ENCODE results near the gene ANO1.

Gene ANO1

DNA sequence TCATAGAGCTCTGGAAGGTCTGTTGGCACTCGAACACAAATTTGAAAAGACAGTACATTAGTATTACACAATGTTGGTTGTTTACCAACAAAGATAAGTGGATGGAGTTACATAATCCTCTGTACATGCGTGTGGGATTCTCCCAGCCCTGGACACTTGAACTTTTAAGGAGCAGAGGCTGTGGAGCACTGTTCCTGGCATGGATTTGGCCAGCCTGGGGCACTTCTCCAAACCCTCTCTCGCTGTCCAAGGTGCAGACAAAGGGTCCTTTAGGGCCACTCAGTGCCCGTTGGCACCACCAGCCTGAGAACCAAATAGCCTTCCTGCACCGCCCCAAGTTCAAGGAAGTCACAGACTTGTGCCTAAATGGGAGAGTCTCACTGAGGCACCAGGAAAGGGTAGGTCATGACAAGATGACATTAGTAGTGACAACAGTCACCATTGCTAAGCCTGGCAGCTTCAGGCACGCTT is 1.6 kb upstream of the ANO1 start:
- ATAC-seq = no peak
- TF ChIP-seq ISL1 (CRISPR knock-in tag; IDR thresholded peaks at IDR 0.05) (no peak), ZC3H10 (CRISPR knock-in tag; IDR thresholded peaks at IDR 0.05) (no peak), OSR1 (CRISPR knock-in tag; IDR thresholded peaks at IDR 0.05) (no peak), ZNF70 (CRISPR knock-in tag; IDR thresholded peaks at IDR 0.05) (no peak), TOX (CRISPR knock-in tag; IDR thresholded peaks at IDR 0.05; ENCODE audit: borderline replicate concordance) (no peak), TSHZ2 (CRISPR knock-in tag; IDR thresholded peaks at IDR 0.05) (no peak), PPARA (CRISPR knock-in tag; IDR thresholded peaks at IDR 0.05; ENCODE audit: borderline replicate concordance) (no peak), TCF4 (CRISPR knock-in tag; IDR thresholded peaks at IDR 0.05; ENCODE audit: borderline replicate concordance) (no peak), ZNF8 (CRISPR knock-in tag; IDR thresholded peaks at IDR 0.05) (no peak)
- TF ChIP-seq, protein P1, sequence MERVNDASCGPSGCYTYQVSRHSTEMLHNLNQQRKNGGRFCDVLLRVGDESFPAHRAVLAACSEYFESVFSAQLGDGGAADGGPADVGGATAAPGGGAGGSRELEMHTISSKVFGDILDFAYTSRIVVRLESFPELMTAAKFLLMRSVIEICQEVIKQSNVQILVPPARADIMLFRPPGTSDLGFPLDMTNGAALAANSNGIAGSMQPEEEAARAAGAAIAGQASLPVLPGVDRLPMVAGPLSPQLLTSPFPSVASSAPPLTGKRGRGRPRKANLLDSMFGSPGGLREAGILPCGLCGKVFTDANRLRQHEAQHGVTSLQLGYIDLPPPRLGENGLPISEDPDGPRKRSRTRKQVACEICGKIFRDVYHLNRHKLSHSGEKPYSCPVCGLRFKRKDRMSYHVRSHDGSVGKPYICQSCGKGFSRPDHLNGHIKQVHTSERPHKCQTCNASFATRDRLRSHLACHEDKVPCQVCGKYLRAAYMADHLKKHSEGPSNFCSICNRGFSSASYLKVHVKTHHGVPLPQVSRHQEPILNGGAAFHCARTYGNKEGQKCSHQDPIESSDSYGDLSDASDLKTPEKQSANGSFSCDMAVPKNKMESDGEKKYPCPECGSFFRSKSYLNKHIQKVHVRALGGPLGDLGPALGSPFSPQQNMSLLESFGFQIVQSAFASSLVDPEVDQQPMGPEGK (CRISPR knock-in tag; IDR thresholded peaks at IDR 0.05; ENCODE audit: borderline replicate concordance) = no peak

- TF ChIP-seq TOX (CRISPR knock-in tag; IDR thresholded peaks at IDR 0.05; ENCODE audit: borderline replicate concordance) = no peak
- TF ChIP-seq, protein P2, sequence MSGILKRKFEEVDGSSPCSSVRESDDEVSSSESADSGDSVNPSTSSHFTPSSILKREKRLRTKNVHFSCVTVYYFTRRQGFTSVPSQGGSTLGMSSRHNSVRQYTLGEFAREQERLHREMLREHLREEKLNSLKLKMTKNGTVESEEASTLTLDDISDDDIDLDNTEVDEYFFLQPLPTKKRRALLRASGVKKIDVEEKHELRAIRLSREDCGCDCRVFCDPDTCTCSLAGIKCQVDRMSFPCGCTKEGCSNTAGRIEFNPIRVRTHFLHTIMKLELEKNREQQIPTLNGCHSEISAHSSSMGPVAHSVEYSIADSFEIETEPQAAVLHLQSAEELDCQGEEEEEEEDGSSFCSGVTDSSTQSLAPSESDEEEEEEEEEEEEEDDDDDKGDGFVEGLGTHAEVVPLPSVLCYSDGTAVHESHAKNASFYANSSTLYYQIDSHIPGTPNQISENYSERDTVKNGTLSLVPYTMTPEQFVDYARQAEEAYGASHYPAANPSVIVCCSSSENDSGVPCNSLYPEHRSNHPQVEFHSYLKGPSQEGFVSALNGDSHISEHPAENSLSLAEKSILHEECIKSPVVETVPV (CRISPR knock-in tag; IDR thresholded peaks at IDR 0.05) = no peak
- TF ChIP-seq ESRRG (CRISPR knock-in tag; IDR thresholded peaks at IDR 0.05) = no peak
- TF ChIP-seq ZNF8 (CRISPR knock-in tag; IDR thresholded peaks at IDR 0.05) = no peak
- no peak for TF ChIP-seq CSDC2 (CRISPR knock-in tag; IDR thresholded peaks at IDR 0.05)
- TF ChIP-seq TCF4 (CRISPR knock-in tag; IDR thresholded peaks at IDR 0.05; ENCODE audit: borderline replicate concordance) = no peak
- no peak for TF ChIP-seq SNAI2 (CRISPR knock-in tag; IDR thresholded peaks at IDR 0.05)
- TF ChIP-seq ARNTL (CRISPR knock-in tag; IDR thresholded peaks at IDR 0.05; ENCODE audit: borderline replicate concordance, low read depth) = no peak
Observed at GRCh38 chr11:70077411-70078094, 564 bp upstream of the ANO1 start.

DNA sequence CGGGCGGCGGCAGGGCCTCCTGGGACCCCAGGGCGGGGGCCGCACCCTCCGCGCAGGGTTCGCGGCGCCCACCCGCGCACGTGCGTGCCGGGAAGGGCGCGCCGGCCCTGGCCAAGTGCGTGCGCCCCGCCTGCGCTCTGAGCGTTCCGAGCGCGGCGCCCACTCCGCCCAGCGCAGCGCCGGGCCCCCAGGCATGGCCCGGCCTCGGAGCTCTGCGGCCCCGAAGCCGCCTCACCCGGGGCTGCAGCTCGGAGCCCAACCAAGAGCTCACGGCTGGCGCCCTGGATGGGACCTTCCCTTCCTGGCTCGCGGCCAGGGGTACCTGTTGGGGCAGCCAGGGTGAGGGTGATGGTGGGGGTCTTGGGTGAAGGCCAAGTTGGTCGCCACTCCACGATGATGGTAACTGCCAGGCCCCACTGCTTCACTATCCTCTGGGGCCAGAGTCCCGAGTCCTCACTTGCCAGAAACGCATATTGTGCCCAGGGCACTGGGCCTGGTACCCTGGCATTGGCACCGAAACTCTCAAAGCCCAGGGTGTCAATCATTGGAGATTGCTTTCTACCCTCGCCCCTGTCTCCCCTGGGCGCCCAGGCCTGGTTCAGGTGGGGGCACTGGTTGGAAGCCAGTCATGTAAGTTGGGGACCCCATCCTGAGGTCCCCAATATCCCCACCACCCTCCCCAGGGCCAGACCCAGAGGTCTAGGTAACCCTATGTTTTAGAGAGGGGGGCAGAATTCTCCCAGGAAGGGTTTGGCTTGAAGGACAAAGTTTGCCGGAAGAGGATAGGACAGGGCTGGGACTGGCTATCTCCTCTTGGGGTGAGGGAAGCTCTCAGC is 882 bp downstream of the ANO1 start:
- ATAC-seq = no peak
- TF ChIP-seq CREB5 (CRISPR knock-in tag; IDR thresholded peaks at IDR 0.05; ENCODE audit: low read depth) = no peak
- TF ChIP-seq TOX (CRISPR knock-in tag; IDR thresholded peaks at IDR 0.05; ENCODE audit: borderline replicate concordance) = no peak
- TF ChIP-seq TCF4 (CRISPR knock-in tag; IDR thresholded peaks at IDR 0.05; ENCODE audit: borderline replicate concordance) = no peak
- no peak for TF ChIP-seq OSR1 (CRISPR knock-in tag; IDR thresholded peaks at IDR 0.05)
- TF ChIP-seq, protein P1 (CRISPR knock-in tag; IDR thresholded peaks at IDR 0.05; ENCODE audit: borderline replicate concordance) = no peak
- no peak for TF ChIP-seq BACH2 (CRISPR knock-in tag; IDR thresholded peaks at IDR 0.05; ENCODE audit: borderline replicate concordance)
- no peak for TF ChIP-seq ZNF565 (CRISPR knock-in tag; conservative IDR thresholded peaks at IDR 0.05; ENCODE audit: low read depth)
- no peak for TF ChIP-seq ZC3H10 (CRISPR knock-in tag; IDR thresholded peaks at IDR 0.05)
- TF ChIP-seq ZFP3 (CRISPR knock-in tag; IDR thresholded peaks at IDR 0.05) = no peak
- no peak for TF ChIP-seq ARNTL (CRISPR knock-in tag; IDR thresholded peaks at IDR 0.05; ENCODE audit: borderline replicate concordance, low read depth)

More at GRCh38 chr11:70077411-70078094, 564 bp upstream of the ANO1 start:
- no peak for ATAC-seq

Data from SK-N-SH treated with all-trans-retinoic acid at 6 μM for 48 hours (cell line).